Colonic mucosa (tissue), 4 donors: ENCODE measurements around the gene CDH11. TPM values are rescaled to one million over a fixed set of nuclear protein-coding genes. Genes with fewer than 3 reads are reported as not detected.
A peak's percentile ranks its signal among the peaks of the same experiment; 100 is the strongest.

Source experiments
- DNase-seq: peaks from one replicate; pipeline ENCODE4 v3.0.0-alpha.2; 2020
- H3K27ac ChIP-seq: fragments of 200-600 bp; one replicate; pipeline ENCODE4 v1.8.0; 2021
- H3K27me3 ChIP-seq: fragments of 200-600 bp; one replicate; pipeline ENCODE4 v1.8.0; 2021
- H3K36me3 ChIP-seq: fragments of 200-600 bp; one replicate; pipeline ENCODE4 v1.8.0; 2021
- H3K4me1 ChIP-seq: fragments of 200-600 bp; one replicate; pipeline ENCODE4 v1.8.0; 2021; ENCODE audit warnings: mild to moderate bottlenecking
- H3K4me3 ChIP-seq: fragments of 200-600 bp; one replicate; pipeline ENCODE4 v1.8.0; 2021
- H3K9ac ChIP-seq, 2 donors: one replicate each; pipeline ENCODE4 v1.7.0; 2013; ENCODE audit warnings: control low read depth in 2 of 2, low read depth in 2 of 2, low read length in 2 of 2
- H3K9me3 ChIP-seq: fragments of 200-600 bp; one replicate; pipeline ENCODE4 v1.8.0; 2021
- intact Hi-C: fragments of 100-400 bp; cut with DNase I; formaldehyde crosslinking; loops from one replicate; pipeline ENCODE4 v1.14.1; 2022
- total RNA-seq, 2 donors: library from RNA; stranded (reverse); fragmentation: NEBNext Ultra II Directional in 1 of 2; extraction: Animal tissue kit (Norgen Biotek cat#: 25700) in 1 of 2; gene quantifications; one replicate each; pipeline ENCODE4 v1.2.1, GENCODE V29; 2021
- TF ChIP-seq, protein P1 (sequence below): fragments of 200-600 bp; IDR thresholded peaks from one replicate; pipeline ENCODE4 v1.8.0; 2022; ENCODE audit warnings: antibody characterized with exemption, mild to moderate bottlenecking
- donor health status: healthy.
- donor health status: DM: no; HTN: no; CAD: no.
- donor health status: DM: no; HTN: no; CAD: no.

CDH11 gene
- total RNA-seq, 2 donors from 2014 or later = 10.2 to 17.1 TPM

GRCh38 chr16:64983963-64984362 lies 137.9 kb downstream of the CDH11 start:
- Histone ChIP-seq H3K27ac (no peak overlapping the region), H3K36me3 (no peaks in the 10 kb centered on the region), H3K27me3 (no peaks in the 10 kb centered on the region)

DNA sequence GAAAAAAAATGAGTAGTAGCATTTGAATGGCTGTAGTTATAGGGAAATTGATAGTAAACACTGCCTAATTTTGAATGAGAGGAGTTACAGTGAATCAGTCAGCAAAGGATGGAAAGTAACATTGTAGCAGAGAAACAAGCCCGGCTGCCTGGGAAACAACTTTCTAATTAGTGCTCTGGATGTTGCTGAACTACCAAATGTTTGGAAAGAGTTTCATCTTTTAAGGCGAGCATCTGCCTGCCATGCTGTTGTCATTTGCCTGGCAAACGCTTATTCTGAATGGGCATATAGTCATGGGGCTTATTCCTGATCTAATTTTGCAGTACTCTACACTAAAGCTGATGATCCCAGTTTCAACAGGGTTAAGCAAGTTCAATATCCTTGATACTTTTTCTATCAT lies 138.6 kb downstream of the CDH11 start:
- Histone ChIP-seq H3K9ac (no peak overlapping the region), H3K9me3 (no peaks in the 10 kb centered on the region), H3K36me3 (no peaks in the 10 kb centered on the region), H3K4me1 (no peaks in the 10 kb centered on the region), H3K4me3 (no peak overlapping the region), H3K27ac (no peak overlapping the region), H3K27me3 (no peaks in the 10 kb centered on the region)
- TF ChIP-seq, protein P1, sequence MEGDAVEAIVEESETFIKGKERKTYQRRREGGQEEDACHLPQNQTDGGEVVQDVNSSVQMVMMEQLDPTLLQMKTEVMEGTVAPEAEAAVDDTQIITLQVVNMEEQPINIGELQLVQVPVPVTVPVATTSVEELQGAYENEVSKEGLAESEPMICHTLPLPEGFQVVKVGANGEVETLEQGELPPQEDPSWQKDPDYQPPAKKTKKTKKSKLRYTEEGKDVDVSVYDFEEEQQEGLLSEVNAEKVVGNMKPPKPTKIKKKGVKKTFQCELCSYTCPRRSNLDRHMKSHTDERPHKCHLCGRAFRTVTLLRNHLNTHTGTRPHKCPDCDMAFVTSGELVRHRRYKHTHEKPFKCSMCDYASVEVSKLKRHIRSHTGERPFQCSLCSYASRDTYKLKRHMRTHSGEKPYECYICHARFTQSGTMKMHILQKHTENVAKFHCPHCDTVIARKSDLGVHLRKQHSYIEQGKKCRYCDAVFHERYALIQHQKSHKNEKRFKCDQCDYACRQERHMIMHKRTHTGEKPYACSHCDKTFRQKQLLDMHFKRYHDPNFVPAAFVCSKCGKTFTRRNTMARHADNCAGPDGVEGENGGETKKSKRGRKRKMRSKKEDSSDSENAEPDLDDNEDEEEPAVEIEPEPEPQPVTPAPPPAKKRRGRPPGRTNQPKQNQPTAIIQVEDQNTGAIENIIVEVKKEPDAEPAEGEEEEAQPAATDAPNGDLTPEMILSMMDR = no peak
- intact Hi-C loops = no loop called here
- DNase-seq = no peak

More at GRCh38 chr16:64983963-64984362, 137.9 kb downstream of the CDH11 start:
- TF ChIP-seq, protein P1 = peak; percentile 33
- H3K4me3 ChIP-seq = no peak overlapping the region
- H3K9me3 ChIP-seq = no peaks in the 10 kb centered on the region
- peak; percentile 26 for DNase-seq
- no peaks in the 10 kb centered on the region for H3K4me1 ChIP-seq
- intact Hi-C loops = no loop called here
- no peak overlapping the region for H3K9ac ChIP-seq

DNA sequence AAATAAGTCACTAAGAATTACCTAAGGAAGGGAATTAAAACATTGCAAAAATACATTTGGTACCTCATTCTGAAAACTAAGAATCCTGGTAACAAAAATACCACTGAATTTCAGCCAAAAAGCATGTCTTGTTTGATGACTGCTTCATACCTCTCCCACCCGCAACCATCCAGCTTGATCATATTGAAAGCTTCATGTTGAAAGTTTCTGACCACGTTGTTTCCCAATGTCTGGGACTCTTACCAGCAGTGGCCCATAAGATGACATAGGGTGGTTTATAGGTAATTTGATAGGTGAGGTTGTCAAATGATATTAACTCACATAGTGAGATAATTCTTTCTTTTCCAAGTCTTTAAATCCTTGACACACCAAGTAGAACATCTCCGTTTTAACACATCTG lies 139.3 kb downstream of the CDH11 start:
- no peak overlapping the region for H3K9ac ChIP-seq
- H3K27ac ChIP-seq = no peak overlapping the region
- H3K27me3 ChIP-seq = no peaks in the 10 kb centered on the region
- no peaks in the 10 kb centered on the region for H3K36me3 ChIP-seq
- intact Hi-C loops = no loop called here
- TF ChIP-seq, protein P1 = no peak
- no peak overlapping the region for H3K4me3 ChIP-seq
- no peak for DNase-seq
- no peaks in the 10 kb centered on the region for H3K9me3 ChIP-seq
- H3K4me1 ChIP-seq = no peaks in the 10 kb centered on the region

DNA sequence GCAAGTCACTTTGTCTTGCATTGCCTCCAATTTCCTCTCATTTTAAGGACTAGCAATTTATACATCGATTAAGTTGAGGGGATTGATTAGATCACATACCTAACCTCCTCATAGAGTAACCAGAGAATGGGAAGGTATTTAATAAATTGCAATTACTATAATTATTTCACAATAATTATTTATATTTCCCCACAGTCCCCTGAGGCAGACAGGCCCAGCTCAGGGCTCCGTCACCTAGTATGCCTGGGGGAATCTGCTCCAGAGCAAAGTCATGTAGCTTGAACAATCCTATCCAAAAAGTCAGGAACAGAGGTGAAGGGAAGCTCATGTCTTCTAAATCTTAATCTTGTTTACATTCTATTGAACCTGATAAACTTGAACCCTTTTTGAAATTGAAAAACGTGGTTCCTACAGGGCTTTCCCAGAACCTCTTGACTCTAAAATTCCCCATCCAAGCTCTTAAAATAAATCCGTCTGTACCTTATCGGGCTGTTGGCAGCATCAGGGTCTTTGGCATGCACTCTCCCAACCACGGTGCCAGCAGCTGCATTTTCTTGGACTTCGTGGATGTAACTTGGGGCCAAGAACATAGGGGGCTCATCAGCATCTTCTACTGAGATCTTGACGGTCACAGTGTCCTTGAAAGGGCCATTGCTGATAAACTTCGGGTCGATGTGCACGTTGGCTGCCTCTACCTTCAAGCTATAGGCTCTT lies 140.1 kb downstream of the CDH11 start:
- no peak for DNase-seq
- TF ChIP-seq, protein P1 = no peak
- Histone ChIP-seq H3K4me1 (no peaks in the 10 kb centered on the region), H3K27me3 (no peaks in the 10 kb centered on the region), H3K9ac (no peak overlapping the region), H3K36me3 (no peaks in the 10 kb centered on the region), H3K27ac (no peak overlapping the region), H3K9me3 (no peaks in the 10 kb centered on the region), H3K4me3 (no peak overlapping the region)
- intact Hi-C loops = no loop called here

GRCh38 chr16:64977206-64977920 lies 144.5 kb downstream of the CDH11 start:
- DNase-seq = no peak
- TF ChIP-seq, protein P1 = no peak
- Histone ChIP-seq H3K27ac (no peak overlapping the region), H3K27me3 (no peaks in the 10 kb centered on the region), H3K4me3 (no peak overlapping the region), H3K9ac (no peak overlapping the region), H3K9me3 (no peaks in the 10 kb centered on the region), H3K4me1 (no peaks in the 10 kb centered on the region), H3K36me3 (no peaks in the 10 kb centered on the region)
- intact Hi-C loops = no loop called here
